RWPE2 (cell line): Measurements from ENCODE around the gene RPS18.
"Not testable (repeated sequence)": the region's sequence is repeated elsewhere in the genome, so short reads cannot be mapped to it uniquely, and the experiment has no call there.

Source experiments
- ATAC-seq: fragments of 200-7000 bp; cut with Tn5 transposase; 3 replicates; pipeline ENCODE4 v1.9.1; 2021; ENCODE audit warnings: low read depth
- DNase-seq: peaks from one replicate; pipeline ENCODE4 v3.0.0-alpha.2; 2020; ENCODE audit warnings: low spot score
- H3K27ac ChIP-seq: fragments of 450-650 bp; 2 replicates; pipeline ENCODE4 v1.5.1; 2017; ENCODE audit warnings: mild to moderate bottlenecking; ENCODE audit not compliant: poor library complexity, severe bottlenecking
- H3K27me3 ChIP-seq: fragments of 250-450 bp; sonication (Bioruptor Pico); 2 replicates; pipeline ENCODE4 v1.5.1; 2021; ENCODE audit warnings: mild to moderate bottlenecking, moderate library complexity; ENCODE audit not compliant: insufficient read depth, poor library complexity, severe bottlenecking
- H3K36me3 ChIP-seq: fragments of 250-450 bp; sonication (Bioruptor Pico); 2 replicates; pipeline ENCODE4 v1.5.1; 2020; ENCODE audit warnings: low read depth, mild to moderate bottlenecking, moderate library complexity
- H3K4me1 ChIP-seq: fragments of 250-450 bp; sonication (Bioruptor Pico); 2 replicates; pipeline ENCODE4 v1.5.1; 2021; ENCODE audit warnings: mild to moderate bottlenecking, moderate library complexity; ENCODE audit not compliant: insufficient read depth, poor library complexity, severe bottlenecking
- H3K4me3 ChIP-seq: fragments of 250-450 bp; sonication (Bioruptor Pico); 2 replicates; pipeline ENCODE4 v1.5.1; 2021; ENCODE audit warnings: mild to moderate bottlenecking, moderate library complexity; ENCODE audit not compliant: severe bottlenecking
- H3K9me3 ChIP-seq: fragments of 250-450 bp; sonication (Bioruptor Pico); 2 replicates; pipeline ENCODE4 v1.5.1; 2021; ENCODE audit warnings: mild to moderate bottlenecking, moderate library complexity; ENCODE audit not compliant: severe bottlenecking
- TF ChIP-seq, protein P1 (sequence below): fragments of 450-650 bp; IDR thresholded peaks from one replicate; pipeline ENCODE4 v1.5.1; 2017; ENCODE audit warnings: mild to moderate bottlenecking, moderate library complexity; ENCODE audit not compliant: poor library complexity, severe bottlenecking

RPS18 gene

DNA sequence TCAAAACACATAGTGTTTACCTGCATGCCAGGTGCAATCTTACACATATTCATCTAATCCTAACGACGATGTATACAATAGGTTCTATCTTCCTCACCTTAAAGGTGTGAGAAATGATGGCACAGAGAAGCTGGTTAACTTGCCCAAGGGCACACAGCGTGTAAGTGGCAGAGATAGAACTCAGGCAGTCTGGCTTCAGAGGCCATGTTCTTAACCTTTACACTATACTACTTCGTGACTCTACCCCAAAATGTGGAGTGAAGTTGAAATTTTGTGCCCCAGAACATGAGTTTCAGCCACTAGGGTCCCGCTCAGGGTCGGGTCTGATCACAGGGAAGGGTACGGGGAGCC, 783 bp upstream of the RPS18 start:
- TF ChIP-seq, protein P1, sequence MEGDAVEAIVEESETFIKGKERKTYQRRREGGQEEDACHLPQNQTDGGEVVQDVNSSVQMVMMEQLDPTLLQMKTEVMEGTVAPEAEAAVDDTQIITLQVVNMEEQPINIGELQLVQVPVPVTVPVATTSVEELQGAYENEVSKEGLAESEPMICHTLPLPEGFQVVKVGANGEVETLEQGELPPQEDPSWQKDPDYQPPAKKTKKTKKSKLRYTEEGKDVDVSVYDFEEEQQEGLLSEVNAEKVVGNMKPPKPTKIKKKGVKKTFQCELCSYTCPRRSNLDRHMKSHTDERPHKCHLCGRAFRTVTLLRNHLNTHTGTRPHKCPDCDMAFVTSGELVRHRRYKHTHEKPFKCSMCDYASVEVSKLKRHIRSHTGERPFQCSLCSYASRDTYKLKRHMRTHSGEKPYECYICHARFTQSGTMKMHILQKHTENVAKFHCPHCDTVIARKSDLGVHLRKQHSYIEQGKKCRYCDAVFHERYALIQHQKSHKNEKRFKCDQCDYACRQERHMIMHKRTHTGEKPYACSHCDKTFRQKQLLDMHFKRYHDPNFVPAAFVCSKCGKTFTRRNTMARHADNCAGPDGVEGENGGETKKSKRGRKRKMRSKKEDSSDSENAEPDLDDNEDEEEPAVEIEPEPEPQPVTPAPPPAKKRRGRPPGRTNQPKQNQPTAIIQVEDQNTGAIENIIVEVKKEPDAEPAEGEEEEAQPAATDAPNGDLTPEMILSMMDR: no peak
- Histone ChIP-seq H3K27me3 (no peaks in the 10 kb centered on the region), H3K4me1 (peaks cover 28% of the 10 kb centered on the region), H3K36me3 (peaks cover 76% of the 10 kb centered on the region), H3K27ac (peak overlapping the region; percentile 84), H3K4me3 (peak overlapping the region; percentile 61), H3K9me3 (no peaks in the 10 kb centered on the region)
- peak; percentile 7 for ATAC-seq
- DNase-seq: no peak

DNA sequence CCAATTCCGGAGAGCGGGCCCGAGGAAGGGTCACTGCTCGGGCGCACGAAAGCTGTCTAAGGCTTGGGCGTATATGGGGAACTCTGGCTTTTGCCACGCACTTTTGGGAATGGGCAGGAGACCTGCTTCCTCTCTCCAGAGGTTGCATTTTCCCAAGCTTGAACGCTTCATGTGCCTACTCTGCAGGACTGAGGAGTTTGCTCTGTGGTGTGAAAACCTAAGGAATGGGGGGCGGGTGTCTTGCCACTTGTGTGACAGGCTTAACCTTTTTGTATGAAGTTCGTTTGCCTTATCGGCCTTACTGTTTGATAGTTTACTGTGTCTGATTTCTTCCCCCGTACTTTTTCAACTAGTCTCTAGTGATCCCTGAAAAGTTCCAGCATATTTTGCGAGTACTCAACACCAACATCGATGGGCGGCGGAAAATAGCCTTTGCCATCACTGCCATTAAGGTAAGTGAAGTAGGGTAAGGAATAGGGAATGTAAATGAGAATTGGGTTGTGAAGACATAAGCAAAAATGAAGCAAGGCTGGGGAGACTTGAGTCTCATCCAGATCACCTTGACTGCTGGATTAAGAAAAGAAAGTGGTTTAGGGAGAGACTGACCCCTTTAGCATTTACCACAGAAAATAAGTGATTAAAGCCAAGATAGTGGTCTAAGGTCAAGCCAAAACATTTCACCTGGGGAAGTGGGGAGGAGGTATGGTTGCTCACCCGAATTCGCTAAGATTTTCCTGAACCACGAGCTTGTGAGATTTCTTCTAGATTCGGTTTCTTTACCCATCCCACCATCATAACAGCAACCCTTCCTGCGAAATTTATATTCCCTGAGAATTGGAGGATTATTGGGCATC, 627 bp downstream of the RPS18 start:
- ATAC-seq (peak; percentile 5), DNase-seq (no peak)
- H3K4me3 ChIP-seq: peak overlapping the region; percentile 61
- H3K27ac ChIP-seq: peak overlapping the region; percentile 84
- peaks cover 68% of the 10 kb centered on the region for H3K36me3 ChIP-seq
- peaks cover 33% of the 10 kb centered on the region for H3K4me1 ChIP-seq
- H3K9me3 ChIP-seq: no peaks in the 10 kb centered on the region
- TF ChIP-seq, protein P1: no peak
- H3K27me3 ChIP-seq: no peaks in the 10 kb centered on the region

DNA sequence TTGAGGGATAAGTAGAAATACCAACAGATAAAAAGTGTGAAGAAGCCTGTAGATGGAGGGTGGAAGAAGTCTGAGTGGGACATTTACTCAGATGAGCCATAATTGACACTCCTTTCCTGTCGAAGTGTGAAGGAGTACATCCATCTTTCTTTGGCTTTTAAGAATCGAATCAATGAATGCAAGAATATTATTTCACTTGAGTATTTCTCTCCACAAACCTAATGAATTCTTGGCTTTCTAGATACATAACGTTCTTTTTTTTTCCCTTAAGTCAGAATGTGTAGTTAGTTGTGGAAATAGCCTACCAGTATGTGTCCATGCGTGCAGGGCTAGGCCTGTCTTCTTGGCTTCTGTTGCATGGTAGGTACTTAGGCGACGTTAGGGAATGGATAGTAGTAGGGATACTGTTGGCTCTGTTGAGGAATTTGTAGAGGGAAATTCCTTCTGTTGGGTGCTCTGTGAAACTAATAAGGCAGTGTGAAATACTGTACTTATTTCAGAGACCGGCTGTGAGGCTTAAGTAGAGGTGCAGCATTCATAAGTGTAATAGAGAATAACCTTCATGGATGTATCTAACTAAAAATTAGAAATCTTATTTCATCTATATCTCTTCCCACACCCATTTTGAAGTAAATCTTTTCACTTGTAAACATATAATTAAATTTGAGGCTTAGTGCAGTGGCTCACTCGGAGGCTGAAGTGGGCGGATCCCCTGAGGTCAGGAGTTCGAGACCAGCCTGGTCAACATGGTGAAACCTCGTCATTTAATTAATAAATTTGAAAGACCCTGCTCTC, 1.5 kb downstream of the RPS18 start:
- DNase-seq (no peak), ATAC-seq (no peak)
- peaks cover 33% of the 10 kb centered on the region for H3K4me1 ChIP-seq
- H3K27me3 ChIP-seq: no peaks in the 10 kb centered on the region
- peaks cover 60% of the 10 kb centered on the region for H3K36me3 ChIP-seq
- TF ChIP-seq, protein P1: no peak
- peak overlapping the region; percentile 61 for H3K4me3 ChIP-seq
- H3K27ac ChIP-seq: peak overlapping the region; percentile 84
- no peaks in the 10 kb centered on the region for H3K9me3 ChIP-seq

DNA sequence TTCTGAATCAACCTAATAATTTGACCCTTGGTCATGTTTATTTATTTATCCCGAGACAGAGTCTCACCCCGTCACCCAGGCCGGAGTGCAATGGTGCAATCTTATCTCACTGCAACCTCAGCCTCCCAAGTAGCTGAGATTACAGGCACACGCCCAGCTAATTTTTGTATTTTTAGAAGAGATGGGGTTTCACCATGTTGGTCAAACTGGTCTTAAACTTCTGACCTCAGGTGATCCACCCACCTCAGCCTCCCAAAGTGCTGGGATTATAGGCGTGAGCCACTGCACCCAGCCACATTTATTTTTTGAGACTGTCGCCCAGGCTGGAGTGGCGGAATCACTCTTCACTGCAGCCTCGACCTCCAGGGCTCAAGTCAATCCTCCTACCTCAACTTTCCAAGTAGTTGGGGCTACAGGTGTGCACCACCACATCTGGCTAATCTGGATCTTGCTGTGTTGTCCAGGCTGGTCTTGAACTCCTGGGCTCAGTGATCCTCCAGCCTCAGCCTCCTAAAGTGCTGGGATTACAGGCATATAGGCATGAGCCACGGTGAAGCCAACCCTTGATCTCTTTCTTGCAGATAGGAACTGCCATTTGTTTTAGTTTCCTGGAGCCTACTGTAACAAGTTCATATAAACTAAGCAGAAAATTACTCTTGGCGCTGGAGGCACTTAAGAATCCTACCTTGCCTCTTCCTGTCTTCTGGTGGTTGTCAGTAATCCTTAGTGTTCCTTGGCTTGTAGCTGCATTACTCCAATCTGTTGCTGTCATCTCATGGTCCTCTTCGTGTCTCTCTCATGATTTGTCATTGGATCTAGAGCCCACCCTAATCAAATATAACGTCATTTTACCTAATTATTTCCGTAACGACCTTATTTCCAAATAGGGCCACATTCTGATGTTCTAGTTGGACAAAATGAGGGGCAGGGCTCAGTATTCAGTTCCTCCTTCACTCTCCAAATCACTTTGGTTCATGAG, 2.3 kb downstream of the RPS18 start:
- Histone ChIP-seq H3K9me3 (no peaks in the 10 kb centered on the region), H3K27ac (peak overlapping the region; percentile 84), H3K36me3 (peaks cover 51% of the 10 kb centered on the region), H3K4me1 (peaks cover 33% of the 10 kb centered on the region), H3K27me3 (no peaks in the 10 kb centered on the region), H3K4me3 (peak overlapping the region; percentile 61)
- TF ChIP-seq, protein P1: no peak
- DNase-seq: no peak
- no peak for ATAC-seq

DNA sequence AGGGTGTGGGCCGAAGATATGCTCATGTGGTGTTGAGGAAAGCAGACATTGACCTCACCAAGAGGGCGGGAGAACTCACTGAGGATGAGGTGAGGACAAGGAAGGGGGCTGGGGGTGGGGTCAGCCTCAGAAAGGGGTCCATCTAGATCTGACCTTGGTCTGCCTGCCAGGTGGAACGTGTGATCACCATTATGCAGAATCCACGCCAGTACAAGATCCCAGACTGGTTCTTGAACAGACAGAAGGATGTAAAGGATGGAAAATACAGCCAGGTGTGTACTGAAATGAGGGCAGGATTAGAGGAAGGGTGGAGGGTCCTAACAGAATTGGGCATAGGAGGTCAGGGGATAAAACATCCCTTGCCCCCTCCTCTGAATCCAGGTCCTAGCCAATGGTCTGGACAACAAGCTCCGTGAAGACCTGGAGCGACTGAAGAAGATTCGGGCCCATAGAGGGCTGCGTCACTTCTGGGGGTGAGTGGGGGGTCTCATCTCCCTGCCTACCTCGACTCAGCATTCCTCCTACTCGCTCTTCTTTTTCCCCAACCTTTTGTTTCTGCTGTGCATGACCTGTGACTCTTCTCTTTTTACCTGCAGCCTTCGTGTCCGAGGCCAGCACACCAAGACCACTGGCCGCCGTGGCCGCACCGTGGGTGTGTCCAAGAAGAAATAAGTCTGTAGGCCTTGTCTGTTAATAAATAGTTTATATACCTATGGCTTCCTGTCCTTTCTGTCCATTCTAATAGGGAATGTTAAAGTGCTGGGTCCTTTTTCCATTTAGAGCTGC, 4.1 kb downstream of the RPS18 start:
- H3K27me3 ChIP-seq, ATAC-seq, DNase-seq, H3K9me3 ChIP-seq: not testable (repeated sequence)
- peak overlapping the region; percentile 84 for H3K27ac ChIP-seq
- H3K36me3 ChIP-seq: peaks cover 58% of the 10 kb centered on the region
- peak overlapping the region; percentile 31 for H3K4me3 ChIP-seq
- peaks cover 33% of the 10 kb centered on the region for H3K4me1 ChIP-seq
